Upper lobe of left lung (tissue), 4 donors: ENCODE results near the gene MLST8.

ENCODE experiments used
- EP300 ChIP-seq, 4 donors: sonication (generic); formaldehyde crosslinking; IDR thresholded peaks; one replicate each; pipeline ENCODE4 v1.5.1; 2017; ENCODE audit warnings: antibody characterized with exemption in 4 of 4, control low read depth in 2 of 4
- POLR2A ChIP-seq, 4 donors: fragments of 450-650 bp; IDR thresholded peaks; one replicate each; pipeline ENCODE4 v1.5.1; 2016 to 2017; ENCODE audit warnings: antibody characterized with exemption in 4 of 4, mild to moderate bottlenecking in 2 of 4
- POLR2AphosphoS5 ChIP-seq, 2 donors: sonication (generic); formaldehyde crosslinking; IDR thresholded peaks; one replicate each; pipeline ENCODE4 v1.5.1; 2017; ENCODE audit warnings: antibody characterized with exemption in 2 of 2
- TF ChIP-seq, protein P1 (sequence below), 6 experiments: fragments of 450-650 bp in 4 of 6; fragments of 200-600 bp in 2 of 6; sonication (generic) in 2 of 6; IDR thresholded peaks; one replicate each; pipeline ENCODE4 v1.5.1; 2016 to 2019; ENCODE audit warnings: antibody characterized with exemption in 6 of 6

DNA sequence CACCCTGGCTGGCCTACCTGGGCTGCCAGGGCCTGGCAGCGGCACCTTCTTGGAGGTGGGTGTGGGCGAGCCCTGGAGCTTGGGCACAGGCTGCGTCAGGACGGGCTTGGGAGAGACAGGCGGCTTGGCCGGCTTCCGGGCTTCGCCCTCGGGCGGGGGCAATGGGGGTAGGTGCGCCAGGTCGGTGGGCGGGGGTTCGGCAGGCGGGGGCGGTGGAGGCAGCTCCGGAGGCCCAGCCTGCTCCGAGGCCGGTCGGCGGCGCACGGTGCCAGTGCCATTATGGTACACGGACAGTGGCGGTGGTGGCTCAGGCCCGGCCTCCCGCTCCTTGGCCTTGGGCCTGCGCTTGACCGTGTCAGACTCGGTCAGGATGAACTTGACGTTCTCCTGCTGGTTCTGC, 25.7 kb upstream of the MLST8 start:
- no peak for TF ChIP-seq POLR2AphosphoS5 (IDR thresholded peaks at IDR 0.05)
- TF ChIP-seq POLR2A (IDR thresholded peaks at IDR 0.05), result no peak
- TF ChIP-seq, protein P1, sequence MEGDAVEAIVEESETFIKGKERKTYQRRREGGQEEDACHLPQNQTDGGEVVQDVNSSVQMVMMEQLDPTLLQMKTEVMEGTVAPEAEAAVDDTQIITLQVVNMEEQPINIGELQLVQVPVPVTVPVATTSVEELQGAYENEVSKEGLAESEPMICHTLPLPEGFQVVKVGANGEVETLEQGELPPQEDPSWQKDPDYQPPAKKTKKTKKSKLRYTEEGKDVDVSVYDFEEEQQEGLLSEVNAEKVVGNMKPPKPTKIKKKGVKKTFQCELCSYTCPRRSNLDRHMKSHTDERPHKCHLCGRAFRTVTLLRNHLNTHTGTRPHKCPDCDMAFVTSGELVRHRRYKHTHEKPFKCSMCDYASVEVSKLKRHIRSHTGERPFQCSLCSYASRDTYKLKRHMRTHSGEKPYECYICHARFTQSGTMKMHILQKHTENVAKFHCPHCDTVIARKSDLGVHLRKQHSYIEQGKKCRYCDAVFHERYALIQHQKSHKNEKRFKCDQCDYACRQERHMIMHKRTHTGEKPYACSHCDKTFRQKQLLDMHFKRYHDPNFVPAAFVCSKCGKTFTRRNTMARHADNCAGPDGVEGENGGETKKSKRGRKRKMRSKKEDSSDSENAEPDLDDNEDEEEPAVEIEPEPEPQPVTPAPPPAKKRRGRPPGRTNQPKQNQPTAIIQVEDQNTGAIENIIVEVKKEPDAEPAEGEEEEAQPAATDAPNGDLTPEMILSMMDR (IDR thresholded peaks at IDR 0.05), result no peak
- TF ChIP-seq EP300 (IDR thresholded peaks at IDR 0.05), result no peak
